Lung microvascular endothelial cell (primary cell): ENCODE results near the gene NOTCH4. TPM values are rescaled to one million over a fixed set of nuclear protein-coding genes. Genes with fewer than 3 reads are reported as not detected.

Experiments
- total RNA-seq: library from RNA; depleted of rRNA; stranded (reverse); fragments of >200 nt; gene quantifications from 2 replicates; pipeline ENCODE4 v1.2.1, GENCODE V29; 2014

Gene NOTCH4
- total RNA-seq, 1 donor from 2014 or later, result 9.1 TPM

Other genes starting within 250 kb of the NOTCH4 start
- gene C4A, start 242.0 kb downstream of the NOTCH4 start, total RNA-seq, result 0.44 and 1.8 TPM in 2 replicates
- gene C4B, start 209.3 kb downstream of the NOTCH4 start, total RNA-seq, result 0.44 and 1.4 TPM in 2 replicates
- not detected in 2 replicates for gene CYP21A2, start 185.7 kb downstream of the NOTCH4 start, total RNA-seq
- gene TNXB, start 114.7 kb downstream of the NOTCH4 start, total RNA-seq, result 0.44 and 4.2 TPM in 2 replicates
- 9.6 and 11.5 TPM in 2 replicates for gene ATF6B, start 95.8 kb downstream of the NOTCH4 start, total RNA-seq
- gene FKBPL, start 93.8 kb downstream of the NOTCH4 start, total RNA-seq, result 4.0 and 5.0 TPM in 2 replicates
- gene PRRT1, start 72.1 kb downstream of the NOTCH4 start, total RNA-seq, result 0.20 TPM in 1 of 2 replicates, not detected in the other
- gene PPT2, start 69.9 kb downstream of the NOTCH4 start, total RNA-seq, result 26.8 and 53.4 TPM in 2 replicates
- 0.65 and 1.2 TPM in 2 replicates for gene EGFL8, start 59.5 kb downstream of the NOTCH4 start, total RNA-seq
- 8.3 and 11.9 TPM in 2 replicates for gene AGPAT1, start 48.0 kb downstream of the NOTCH4 start, total RNA-seq
- gene RNF5, start 45.7 kb downstream of the NOTCH4 start, total RNA-seq, result 38.6 and 57.1 TPM in 2 replicates
- 0.22 and 0.60 TPM in 2 replicates for gene AGER, start 39.8 kb downstream of the NOTCH4 start, total RNA-seq
- 26.8 and 33.1 TPM in 2 replicates for gene PBX2, start 33.9 kb downstream of the NOTCH4 start, total RNA-seq
- gene GPSM3, start 31.4 kb downstream of the NOTCH4 start, total RNA-seq, result 6.2 and 7.0 TPM in 2 replicates
- not detected in 2 replicates for gene TSBP1, start 147.8 kb upstream of the NOTCH4 start, total RNA-seq
- gene BTNL2, start 183.1 kb upstream of the NOTCH4 start, total RNA-seq, result not detected in 2 replicates
- not detected in 2 replicates for gene HLA-DRA, start 215.8 kb upstream of the NOTCH4 start, total RNA-seq